ENCODE measurements around the gene SH3RF3.

SH3RF3 gene

GRCh38 chr2:109137616-109138015 lies 8.6 kb downstream of the SH3RF3 start:
- no peak overlapping the region for H3K27ac ChIP-seq (ENCODE audit: insufficient read depth in 1 of 2, low read depth in 1 of 2, low read length in 2 of 2, poor library complexity in 1 of 2, severe bottlenecking in 2 of 2)
- 96% methylated on average over 5 of the region's 6 CpGs for WGBS (ENCODE audit: insufficient coverage)
- H3K36me3 ChIP-seq (ENCODE audit: control insufficient read depth in 4 of 4, insufficient read depth in 4 of 4, low read length in 3 of 4), result no peaks in the 10 kb centered on the region
- H3K4me1 ChIP-seq (ENCODE audit: control extremely low read depth in 1 of 4, control insufficient read depth in 4 of 4, insufficient read depth in 4 of 4, low read length in 3 of 4), result peaks cover 3 to 19% (median 9%) of the 10 kb centered on the region in 4 experiments
- H3K4me3 ChIP-seq (ENCODE audit: control insufficient read depth in 1 of 7, extremely low read depth in 1 of 7, insufficient read depth in 4 of 7, low read depth in 2 of 7, low read length in 6 of 7), result no peak overlapping the region
- POLR2A ChIA-PET, result no interaction called here
- peaks cover 0 to 4% (median 1%) of the 10 kb centered on the region in 5 experiments for H3K27me3 ChIP-seq (replicated peaks in 2 of 5; ENCODE audit: control insufficient read depth in 4 of 5, insufficient read depth in 5 of 5, low read length in 4 of 5)
- no peak for DNase-seq
- CTCF ChIA-PET, result no interaction called here
- H3K9me3 ChIP-seq (ENCODE audit: control extremely low read depth in 1 of 5, control insufficient read depth in 4 of 5, insufficient read depth in 2 of 5, low read depth in 1 of 5, low read length in 4 of 5), result no peaks in the 10 kb centered on the region

GRCh38 chr2:109138449-109138848 lies 9.4 kb downstream of the SH3RF3 start:
- Histone ChIP-seq H3K27ac (ENCODE audit: insufficient read depth in 1 of 2, low read depth in 1 of 2, low read length in 2 of 2, poor library complexity in 1 of 2, severe bottlenecking in 2 of 2) (no peak overlapping the region), H3K9me3 (ENCODE audit: control extremely low read depth in 1 of 5, control insufficient read depth in 4 of 5, insufficient read depth in 2 of 5, low read depth in 1 of 5, low read length in 4 of 5) (no peaks in the 10 kb centered on the region), H3K27me3 (replicated peaks in 2 of 5; ENCODE audit: control insufficient read depth in 4 of 5, insufficient read depth in 5 of 5, low read length in 4 of 5) (peaks cover 0 to 4% (median 0%) of the 10 kb centered on the region in 5 experiments), H3K4me1 (ENCODE audit: control extremely low read depth in 1 of 4, control insufficient read depth in 4 of 4, insufficient read depth in 4 of 4, low read length in 3 of 4) (peaks cover 3 to 19% (median 9%) of the 10 kb centered on the region in 4 experiments), H3K36me3 (ENCODE audit: control insufficient read depth in 4 of 4, insufficient read depth in 4 of 4, low read length in 3 of 4) (no peaks in the 10 kb centered on the region), H3K4me3 (ENCODE audit: control insufficient read depth in 1 of 7, extremely low read depth in 1 of 7, insufficient read depth in 4 of 7, low read depth in 2 of 7, low read length in 6 of 7) (no peak overlapping the region)
- peak in 2 of 3 donors; percentile 49 to 57 for DNase-seq
- 0% methylated on average over 1 of the region's 2 CpGs for WGBS (ENCODE audit: insufficient coverage)
- CTCF ChIA-PET, result no interaction called here
- POLR2A ChIA-PET, result no interaction called here

- H3K36me3 ChIP-seq (ENCODE audit: control insufficient read depth in 4 of 4, insufficient read depth in 4 of 4, low read length in 3 of 4), result no peaks in the 10 kb centered on the region
- peaks cover 3 to 19% (median 9%) of the 10 kb centered on the region in 4 experiments for H3K4me1 ChIP-seq (ENCODE audit: control extremely low read depth in 1 of 4, control insufficient read depth in 4 of 4, insufficient read depth in 4 of 4, low read length in 3 of 4)
- WGBS (ENCODE audit: insufficient coverage), result 100% methylated on average over 2 of the region's 4 CpGs
- CTCF ChIA-PET, result no interaction called here
- no peak for DNase-seq
- H3K27ac ChIP-seq (ENCODE audit: insufficient read depth in 1 of 2, low read depth in 1 of 2, low read length in 2 of 2, poor library complexity in 1 of 2, severe bottlenecking in 2 of 2), result no peak overlapping the region
- H3K4me3 ChIP-seq (ENCODE audit: control insufficient read depth in 1 of 7, extremely low read depth in 1 of 7, insufficient read depth in 4 of 7, low read depth in 2 of 7, low read length in 6 of 7), result no peak overlapping the region
- H3K27me3 ChIP-seq (replicated peaks in 2 of 5; ENCODE audit: control insufficient read depth in 4 of 5, insufficient read depth in 5 of 5, low read length in 4 of 5), result peaks cover 0 to 4% (median 0%) of the 10 kb centered on the region in 5 experiments
- H3K9me3 ChIP-seq (ENCODE audit: control extremely low read depth in 1 of 5, control insufficient read depth in 4 of 5, insufficient read depth in 2 of 5, low read depth in 1 of 5, low read length in 4 of 5), result no peaks in the 10 kb centered on the region
- POLR2A ChIA-PET, result no interaction called here
Observed at GRCh38 chr2:109139002-109139401, 10.0 kb downstream of the SH3RF3 start.

GRCh38 chr2:109139865-109140396 lies 10.9 kb downstream of the SH3RF3 start:
- Histone ChIP-seq H3K9me3 (ENCODE audit: control extremely low read depth in 1 of 5, control insufficient read depth in 4 of 5, insufficient read depth in 2 of 5, low read depth in 1 of 5, low read length in 4 of 5) (no peaks in the 10 kb centered on the region), H3K27me3 (replicated peaks in 2 of 5; ENCODE audit: control insufficient read depth in 4 of 5, insufficient read depth in 5 of 5, low read length in 4 of 5) (peaks cover 0 to 4% (median 0%) of the 10 kb centered on the region in 5 experiments), H3K27ac (ENCODE audit: insufficient read depth in 1 of 2, low read depth in 1 of 2, low read length in 2 of 2, poor library complexity in 1 of 2, severe bottlenecking in 2 of 2) (no peak overlapping the region), H3K4me3 (ENCODE audit: control insufficient read depth in 1 of 7, extremely low read depth in 1 of 7, insufficient read depth in 4 of 7, low read depth in 2 of 7, low read length in 6 of 7) (no peak overlapping the region), H3K36me3 (ENCODE audit: control insufficient read depth in 4 of 4, insufficient read depth in 4 of 4, low read length in 3 of 4) (no peaks in the 10 kb centered on the region), H3K4me1 (ENCODE audit: control extremely low read depth in 1 of 4, control insufficient read depth in 4 of 4, insufficient read depth in 4 of 4, low read length in 3 of 4) (peaks cover 3 to 15% (median 7%) of the 10 kb centered on the region in 4 experiments)
- DNase-seq, result no peak
- ChIA-PET POLR2A (interaction anchor here (1.1 kb wide), 1 partner anchor 13 kb away, joined by 4 read pairs; no protein-coding TSS in a partner anchor), CTCF (no interaction called here)
- 100% methylated on average over 7 of the region's 10 CpGs for WGBS (ENCODE audit: insufficient coverage)

GRCh38 chr2:109141006-109141600 lies 12.1 kb downstream of the SH3RF3 start:
- H3K27ac ChIP-seq (ENCODE audit: insufficient read depth in 1 of 2, low read depth in 1 of 2, low read length in 2 of 2, poor library complexity in 1 of 2, severe bottlenecking in 2 of 2), result no peak overlapping the region
- H3K4me1 ChIP-seq (ENCODE audit: control extremely low read depth in 1 of 4, control insufficient read depth in 4 of 4, insufficient read depth in 4 of 4, low read length in 3 of 4), result peaks cover 0 to 8% (median 4%) of the 10 kb centered on the region in 4 experiments
- no peak overlapping the region for H3K4me3 ChIP-seq (ENCODE audit: control insufficient read depth in 1 of 7, extremely low read depth in 1 of 7, insufficient read depth in 4 of 7, low read depth in 2 of 7, low read length in 6 of 7)
- WGBS (ENCODE audit: insufficient coverage), result 98% methylated on average over 12 of the region's 12 CpGs
- no peak for DNase-seq
- peaks cover 0 to 4% (median 0%) of the 10 kb centered on the region in 5 experiments for H3K27me3 ChIP-seq (replicated peaks in 2 of 5; ENCODE audit: control insufficient read depth in 4 of 5, insufficient read depth in 5 of 5, low read length in 4 of 5)
- ChIA-PET POLR2A (interaction anchor here (0.6 to 1.1 kb wide), 2 partner anchors 11 to 54 kb away, joined by 4 read pairs; no protein-coding TSS in a partner anchor), CTCF (no interaction called here)
- H3K9me3 ChIP-seq (ENCODE audit: control extremely low read depth in 1 of 5, control insufficient read depth in 4 of 5, insufficient read depth in 2 of 5, low read depth in 1 of 5, low read length in 4 of 5), result no peaks in the 10 kb centered on the region
- no peaks in the 10 kb centered on the region for H3K36me3 ChIP-seq (ENCODE audit: control insufficient read depth in 4 of 4, insufficient read depth in 4 of 4, low read length in 3 of 4)

- Histone ChIP-seq H3K27me3 (replicated peaks in 2 of 5; ENCODE audit: control insufficient read depth in 4 of 5, insufficient read depth in 5 of 5, low read length in 4 of 5) (no peaks in the 10 kb centered on the region), H3K36me3 (ENCODE audit: control insufficient read depth in 4 of 4, insufficient read depth in 4 of 4, low read length in 3 of 4) (no peaks in the 10 kb centered on the region), H3K9me3 (ENCODE audit: control extremely low read depth in 1 of 5, control insufficient read depth in 4 of 5, insufficient read depth in 2 of 5, low read depth in 1 of 5, low read length in 4 of 5) (no peaks in the 10 kb centered on the region), H3K27ac (ENCODE audit: insufficient read depth in 1 of 2, low read depth in 1 of 2, low read length in 2 of 2, poor library complexity in 1 of 2, severe bottlenecking in 2 of 2) (no peak overlapping the region), H3K4me3 (ENCODE audit: control insufficient read depth in 1 of 7, extremely low read depth in 1 of 7, insufficient read depth in 4 of 7, low read depth in 2 of 7, low read length in 6 of 7) (no peak overlapping the region), H3K4me1 (ENCODE audit: control extremely low read depth in 1 of 4, control insufficient read depth in 4 of 4, insufficient read depth in 4 of 4, low read length in 3 of 4) (peaks cover 0 to 8% (median 4%) of the 10 kb centered on the region in 4 experiments)
- ChIA-PET CTCF (no interaction called here), POLR2A (no interaction called here)
- 79% methylated on average over 6 of the region's 8 CpGs for WGBS (ENCODE audit: insufficient coverage)
- no peak for DNase-seq
Observed at GRCh38 chr2:109141727-109142283, 12.8 kb downstream of the SH3RF3 start.

GRCh38 chr2:109142416-109143210 lies 13.6 kb downstream of the SH3RF3 start:
- Histone ChIP-seq H3K4me1 (ENCODE audit: control extremely low read depth in 1 of 4, control insufficient read depth in 4 of 4, insufficient read depth in 4 of 4, low read length in 3 of 4) (peaks cover 0 to 8% (median 4%) of the 10 kb centered on the region in 4 experiments), H3K27me3 (replicated peaks in 2 of 5; ENCODE audit: control insufficient read depth in 4 of 5, insufficient read depth in 5 of 5, low read length in 4 of 5) (no peaks in the 10 kb centered on the region), H3K36me3 (ENCODE audit: control insufficient read depth in 4 of 4, insufficient read depth in 4 of 4, low read length in 3 of 4) (no peaks in the 10 kb centered on the region), H3K27ac (ENCODE audit: insufficient read depth in 1 of 2, low read depth in 1 of 2, low read length in 2 of 2, poor library complexity in 1 of 2, severe bottlenecking in 2 of 2) (no peak overlapping the region), H3K9me3 (ENCODE audit: control extremely low read depth in 1 of 5, control insufficient read depth in 4 of 5, insufficient read depth in 2 of 5, low read depth in 1 of 5, low read length in 4 of 5) (no peaks in the 10 kb centered on the region), H3K4me3 (ENCODE audit: control insufficient read depth in 1 of 7, extremely low read depth in 1 of 7, insufficient read depth in 4 of 7, low read depth in 2 of 7, low read length in 6 of 7) (no peak overlapping the region)
- ChIA-PET POLR2A (no interaction called here), CTCF (no interaction called here)
- WGBS (ENCODE audit: insufficient coverage), result 99% methylated on average over 14 of the region's 16 CpGs
- no peak for DNase-seq

All from common myeloid progenitor, CD34-positive (primary cell).